ENCODE data around the gene TMEFF2.

TMEFF2 gene

GRCh38 chr2:192194866-192195547 is at the start of gene TMEFF2 (continued):
- TF ChIP-seq ZNF311 (tag by site-specific recombination; IDR thresholded peaks at IDR 0.05; ENCODE audit: borderline replicate concordance), result no peak
- TF ChIP-seq ZNF274 (IDR thresholded peaks at IDR 0.05; ENCODE audit: low read length), result no peak
- no peak for TF ChIP-seq ZNF274 (tag by site-specific recombination; IDR thresholded peaks at IDR 0.05; ENCODE audit: borderline replicate concordance)
- peak; percentile 36; the same call in 1 of the 2 replicates for TF ChIP-seq KLF8 (tag by site-specific recombination; IDR thresholded peaks at IDR 0.05)
- TF ChIP-seq, protein P1, sequence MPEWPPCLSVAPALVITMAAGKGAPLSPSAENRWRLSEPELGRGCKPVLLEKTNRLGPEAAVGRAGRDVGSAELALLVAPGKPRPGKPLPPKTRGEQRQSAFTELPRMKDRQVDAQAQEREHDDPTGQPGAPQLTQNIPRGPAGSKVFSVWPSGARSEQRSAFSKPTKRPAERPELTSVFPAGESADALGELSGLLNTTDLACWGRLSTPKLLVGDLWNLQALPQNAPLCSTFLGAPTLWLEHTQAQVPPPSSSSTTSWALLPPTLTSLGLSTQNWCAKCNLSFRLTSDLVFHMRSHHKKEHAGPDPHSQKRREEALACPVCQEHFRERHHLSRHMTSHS (tag by site-specific recombination; IDR thresholded peaks at IDR 0.05), result no peak
- TF ChIP-seq ZNF211 (tag by site-specific recombination; IDR thresholded peaks at IDR 0.05; ENCODE audit: low read depth), result no peak
- TF ChIP-seq ZNF747 (tag by site-specific recombination; IDR thresholded peaks at IDR 0.05), result no peak
- TF ChIP-seq ZNF561 (tag by site-specific recombination; IDR thresholded peaks at IDR 0.05; ENCODE audit: borderline replicate concordance), result no peak; the same call in 1 of the 2 replicates
- no peak for TF ChIP-seq MEIS1 (CRISPR knock-in tag; IDR thresholded peaks at IDR 0.05; ENCODE audit: borderline replicate concordance)

- Histone ChIP-seq H3K27ac (ENCODE audit: extremely low read depth, low read depth, low read length) (no peak overlapping the region), H3K4me1 (ENCODE audit: control insufficient read depth, insufficient read depth, low read length) (no peaks in the 10 kb centered on the region), H3K36me3 (ENCODE audit: control insufficient read depth in 2 of 2, insufficient read depth in 1 of 2, low read length in 2 of 2) (no peaks in the 10 kb centered on the region), H3K4me3 (ENCODE audit: low read depth, low read length) (no peak overlapping the region), H3K9me3 (ENCODE audit: control insufficient read depth, insufficient read depth, low read depth, low read length) (no peaks in the 10 kb centered on the region)
- ChIA-PET CTCF (interaction anchor here (0.6 kb wide), 1 partner anchor 82 kb away, joined by 3 read pairs; no protein-coding TSS in a partner anchor), POLR2A (interaction anchor here (0.6 kb wide), 1 partner anchor 76 kb away, joined by 3 read pairs; no protein-coding TSS in a partner anchor)
- TF ChIP-seq RBAK (tag by site-specific recombination; IDR thresholded peaks at IDR 0.05) (no peak), ZNF335 (tag by site-specific recombination; conservative IDR thresholded peaks at IDR 0.05) (no peak), PRDM6 (tag by site-specific recombination; IDR thresholded peaks at IDR 0.05) (no peak)
Measured at GRCh38 chr2:192243488-192243887, 48.8 kb upstream of the TMEFF2 start.

GRCh38 chr2:192236136-192236535 is 41.4 kb upstream of the TMEFF2 start:
- no peaks in the 10 kb centered on the region for H3K36me3 ChIP-seq (ENCODE audit: control insufficient read depth in 2 of 2, insufficient read depth in 1 of 2, low read length in 2 of 2)
- H3K27ac ChIP-seq (ENCODE audit: extremely low read depth, low read depth, low read length), result no peak overlapping the region
- H3K4me1 ChIP-seq (ENCODE audit: control insufficient read depth, insufficient read depth, low read length), result no peaks in the 10 kb centered on the region
- no peak overlapping the region for H3K4me3 ChIP-seq (ENCODE audit: low read depth, low read length)
- ChIA-PET POLR2A (no interaction called here), CTCF (no interaction called here)
- H3K9me3 ChIP-seq (ENCODE audit: control insufficient read depth, insufficient read depth, low read depth, low read length), result no peaks in the 10 kb centered on the region
- no peak for TF ChIP-seq ZNF624 (tag by site-specific recombination; IDR thresholded peaks at IDR 0.05)
- TF ChIP-seq ZNF830 (tag by site-specific recombination; IDR thresholded peaks at IDR 0.05; ENCODE audit: low read depth), result no peak
- TF ChIP-seq ZSCAN30 (tag by site-specific recombination; IDR thresholded peaks at IDR 0.05), result no peak
- TF ChIP-seq PRDM6 (tag by site-specific recombination; IDR thresholded peaks at IDR 0.05), result no peak

Measured in HEK293 (cell line).